Nephron (organoid): ENCODE data around the gene FNDC3B.
A peak's percentile ranks its signal among the peaks of the same experiment; 100 is the strongest.

Experiments
- H3K27ac Mint-ChIP-seq, 3 experiments: 2 replicates each; pipeline ENCODE4 v1.8.0; 2020; ENCODE audit warnings: mixed read lengths in 3 of 3, mild to moderate bottlenecking in 2 of 3, moderate library complexity in 1 of 3
- H3K27me3 Mint-ChIP-seq: 2 replicates; pipeline ENCODE4 v1.8.0; 2021; ENCODE audit warnings: low read depth, mild to moderate bottlenecking, moderate library complexity, mixed read lengths
- H3K36me3 Mint-ChIP-seq: 2 replicates; pipeline ENCODE4 v1.8.0; 2020; ENCODE audit warnings: low read depth, mixed read lengths
- H3K4me1 Mint-ChIP-seq: 2 replicates; pipeline ENCODE4 v1.8.0; 2020; ENCODE audit warnings: mixed read lengths
- H3K4me3 Mint-ChIP-seq, 3 experiments: 2 replicates each; pipeline ENCODE4 v1.8.0; 2020; ENCODE audit warnings: mild to moderate bottlenecking in 3 of 3, mixed read lengths in 3 of 3, moderate library complexity in 2 of 3
- H3K9me3 Mint-ChIP-seq: 2 replicates; pipeline ENCODE4 v1.8.0; 2020; ENCODE audit warnings: mixed read lengths
- TF ChIP-seq, protein P1 (sequence below), 3 experiments: fragments of 200-600 bp; sonication (generic); IDR thresholded peaks; one replicate each; pipeline ENCODE4 v1.5.0; 2021; ENCODE audit warnings: antibody characterized with exemption in 3 of 3; ENCODE audit not compliant: unreplicated experiment in 3 of 3

Gene FNDC3B

DNA sequence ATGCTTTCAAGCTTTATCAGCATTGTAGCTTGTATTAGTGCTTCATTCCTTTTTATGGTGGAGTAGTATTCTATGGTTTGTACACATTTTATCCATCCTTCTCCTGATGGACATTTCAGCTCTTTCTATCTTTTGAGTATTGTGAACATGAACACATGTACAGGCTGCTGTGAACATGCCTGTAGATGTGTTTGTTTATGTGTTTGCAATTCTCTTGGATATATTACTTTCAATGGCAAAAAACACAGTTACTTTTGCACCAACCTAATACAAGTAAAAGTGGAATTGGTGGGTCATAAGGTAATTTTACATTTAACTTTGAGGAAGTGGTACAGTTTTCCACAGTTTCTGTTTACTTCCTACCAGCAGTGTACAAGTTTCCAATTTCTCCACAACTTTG is 180.4 kb downstream of the FNDC3B start:
- H3K27me3 Mint-ChIP-seq, result no peaks in the 10 kb centered on the region
- H3K9me3 Mint-ChIP-seq, result no peaks in the 10 kb centered on the region
- H3K4me3 Mint-ChIP-seq, result no peak overlapping the region
- no peaks in the 10 kb centered on the region for H3K36me3 Mint-ChIP-seq
- TF ChIP-seq, protein P1, sequence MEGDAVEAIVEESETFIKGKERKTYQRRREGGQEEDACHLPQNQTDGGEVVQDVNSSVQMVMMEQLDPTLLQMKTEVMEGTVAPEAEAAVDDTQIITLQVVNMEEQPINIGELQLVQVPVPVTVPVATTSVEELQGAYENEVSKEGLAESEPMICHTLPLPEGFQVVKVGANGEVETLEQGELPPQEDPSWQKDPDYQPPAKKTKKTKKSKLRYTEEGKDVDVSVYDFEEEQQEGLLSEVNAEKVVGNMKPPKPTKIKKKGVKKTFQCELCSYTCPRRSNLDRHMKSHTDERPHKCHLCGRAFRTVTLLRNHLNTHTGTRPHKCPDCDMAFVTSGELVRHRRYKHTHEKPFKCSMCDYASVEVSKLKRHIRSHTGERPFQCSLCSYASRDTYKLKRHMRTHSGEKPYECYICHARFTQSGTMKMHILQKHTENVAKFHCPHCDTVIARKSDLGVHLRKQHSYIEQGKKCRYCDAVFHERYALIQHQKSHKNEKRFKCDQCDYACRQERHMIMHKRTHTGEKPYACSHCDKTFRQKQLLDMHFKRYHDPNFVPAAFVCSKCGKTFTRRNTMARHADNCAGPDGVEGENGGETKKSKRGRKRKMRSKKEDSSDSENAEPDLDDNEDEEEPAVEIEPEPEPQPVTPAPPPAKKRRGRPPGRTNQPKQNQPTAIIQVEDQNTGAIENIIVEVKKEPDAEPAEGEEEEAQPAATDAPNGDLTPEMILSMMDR (IDR thresholded peaks at IDR 0.05; ENCODE audit: unreplicated experiment in 3 of 3), result no peak
- peaks cover 65% of the 10 kb centered on the region for H3K4me1 Mint-ChIP-seq
- peak overlapping the region in 2 of 3 experiments; percentile 49 to 66 for H3K27ac Mint-ChIP-seq

DNA sequence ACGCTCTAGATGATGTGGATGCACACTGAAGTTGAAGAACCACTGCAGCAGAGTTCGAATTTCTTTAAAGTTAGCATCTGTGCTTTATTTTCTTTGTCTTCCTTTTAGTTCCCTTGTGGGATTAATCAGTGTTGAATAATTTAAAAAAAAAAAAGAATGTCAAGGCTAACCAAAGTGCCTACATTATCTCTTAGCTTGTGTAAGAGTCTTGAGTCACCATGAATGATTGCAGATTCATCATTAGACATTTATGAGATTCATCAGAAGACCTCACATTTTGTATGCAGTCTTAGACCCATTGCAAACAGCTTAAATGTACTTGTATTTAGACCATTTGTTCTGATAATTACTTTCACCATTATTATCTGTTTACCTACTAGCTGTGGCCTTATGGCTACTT is 182.2 kb downstream of the FNDC3B start:
- TF ChIP-seq, protein P1 (IDR thresholded peaks at IDR 0.05; ENCODE audit: unreplicated experiment in 3 of 3), result no peak
- H3K4me1 Mint-ChIP-seq, result peaks cover 66% of the 10 kb centered on the region
- H3K27me3 Mint-ChIP-seq, result no peaks in the 10 kb centered on the region
- no peak overlapping the region for H3K27ac Mint-ChIP-seq
- no peak overlapping the region for H3K4me3 Mint-ChIP-seq
- no peaks in the 10 kb centered on the region for H3K36me3 Mint-ChIP-seq
- no peaks in the 10 kb centered on the region for H3K9me3 Mint-ChIP-seq

DNA sequence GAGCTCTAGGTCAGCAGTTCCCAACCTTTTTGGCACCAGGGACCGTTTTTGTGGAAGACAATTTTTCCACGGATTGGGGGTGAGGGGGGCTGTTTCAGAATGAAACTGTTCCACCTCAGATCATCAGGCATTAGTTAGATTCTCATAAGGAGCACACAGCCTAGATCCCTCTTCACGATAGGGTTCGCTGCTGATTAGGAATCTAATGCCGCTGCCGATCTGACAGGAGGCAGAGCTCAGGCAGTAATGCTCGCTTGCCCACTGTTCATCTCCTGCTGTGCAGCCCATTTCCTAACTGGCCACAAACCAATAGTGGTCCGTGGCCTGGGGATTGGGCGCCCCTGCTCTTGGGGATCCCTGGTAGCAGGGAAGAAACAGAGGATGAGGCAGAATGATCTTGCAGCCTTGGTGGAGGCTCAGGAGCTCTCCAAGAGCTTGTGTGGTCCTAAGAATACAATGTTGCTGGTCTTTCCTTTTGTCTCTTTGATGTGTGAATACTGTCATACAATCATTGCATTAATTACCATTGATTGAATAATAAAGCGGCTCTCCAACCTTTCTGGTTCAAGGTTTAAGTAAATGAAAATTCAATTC is 183.2 kb downstream of the FNDC3B start:
- TF ChIP-seq, protein P1 (IDR thresholded peaks at IDR 0.05; ENCODE audit: unreplicated experiment in 3 of 3), result no peak
- Mint-ChIP-seq H3K4me3 (no peak overlapping the region), H3K27me3 (no peaks in the 10 kb centered on the region), H3K36me3 (peaks cover 7% of the 10 kb centered on the region), H3K9me3 (no peaks in the 10 kb centered on the region), H3K4me1 (peaks cover 63% of the 10 kb centered on the region), H3K27ac (peak overlapping the region; percentile 12 to 33 (median 29))

DNA sequence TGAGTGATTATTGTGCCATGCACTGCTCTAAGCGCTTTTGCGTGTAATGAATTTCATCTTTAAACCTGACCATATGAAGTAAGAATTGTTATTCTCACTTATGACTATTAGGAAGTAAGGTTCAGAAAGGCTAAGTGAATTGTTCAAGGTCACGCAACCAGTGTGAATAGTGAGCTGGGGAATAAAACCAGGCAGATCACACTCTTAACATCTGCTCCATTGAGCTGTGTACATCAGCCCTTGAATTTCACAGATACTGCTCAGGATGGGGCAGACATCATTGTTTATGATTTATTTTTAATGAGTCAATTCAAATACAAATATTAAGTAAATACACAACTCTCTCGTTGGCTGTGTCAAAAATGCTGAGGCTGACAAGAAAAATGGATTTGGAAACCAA is 184.5 kb downstream of the FNDC3B start:
- H3K4me3 Mint-ChIP-seq, result no peak overlapping the region
- H3K4me1 Mint-ChIP-seq, result peaks cover 63% of the 10 kb centered on the region
- TF ChIP-seq, protein P1 (IDR thresholded peaks at IDR 0.05; ENCODE audit: unreplicated experiment in 3 of 3), result no peak
- H3K27me3 Mint-ChIP-seq, result no peaks in the 10 kb centered on the region
- no peaks in the 10 kb centered on the region for H3K9me3 Mint-ChIP-seq
- H3K27ac Mint-ChIP-seq, result peak overlapping the region in 1 of 3 experiments; percentile 33
- H3K36me3 Mint-ChIP-seq, result peaks cover 19% of the 10 kb centered on the region

DNA sequence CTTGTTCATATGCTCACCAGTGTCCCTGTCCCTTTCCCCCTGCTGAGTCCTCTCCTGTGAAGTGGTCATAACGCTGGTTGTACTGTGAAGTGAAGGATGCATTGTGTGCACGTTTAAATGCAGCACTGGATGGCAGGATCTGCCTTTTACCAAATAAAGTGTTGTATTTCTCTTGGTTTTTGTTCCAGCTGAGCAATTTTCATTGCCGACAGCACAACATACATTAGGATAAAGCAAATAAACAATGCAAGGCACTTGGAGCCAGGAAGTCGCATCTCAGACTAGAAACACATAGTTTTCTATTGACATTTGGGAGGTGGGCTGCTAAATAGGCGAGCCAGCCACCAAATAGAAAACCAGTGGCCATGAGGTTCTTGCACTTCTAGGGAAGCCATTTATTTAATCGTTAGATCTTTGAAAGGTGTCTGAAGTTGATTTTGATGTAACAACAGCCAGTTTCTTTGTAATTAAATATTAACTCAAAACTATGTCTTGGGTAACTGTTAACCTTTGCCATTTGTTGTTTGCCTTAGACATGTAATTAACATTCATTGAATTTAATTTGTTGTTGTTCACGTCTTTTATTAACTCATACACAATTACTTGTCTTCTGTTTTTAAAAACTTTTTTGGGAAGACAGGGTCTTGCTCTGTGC is 185.3 kb downstream of the FNDC3B start:
- H3K27ac Mint-ChIP-seq, result peak overlapping the region; percentile 74 to 86 (median 83)
- no peaks in the 10 kb centered on the region for H3K9me3 Mint-ChIP-seq
- no peaks in the 10 kb centered on the region for H3K27me3 Mint-ChIP-seq
- TF ChIP-seq, protein P1 (IDR thresholded peaks at IDR 0.05; ENCODE audit: unreplicated experiment in 3 of 3), result no peak
- peak overlapping the region in 2 of 3 experiments; percentile 10 to 30 for H3K4me3 Mint-ChIP-seq
- peaks cover 27% of the 10 kb centered on the region for H3K36me3 Mint-ChIP-seq
- peaks cover 56% of the 10 kb centered on the region for H3K4me1 Mint-ChIP-seq
